HepG2 (cell line): ENCODE measurements around the gene IQCH. TPM values are rescaled to one million over a fixed set of nuclear protein-coding genes. Genes with fewer than 3 reads are reported as not detected.
A peak's percentile ranks its signal among the peaks of the same experiment; 100 is the strongest.

ENCODE experiments used
- CEBPG ChIP-seq: IDR thresholded peaks from 2 replicates; pipeline ENCODE4 v1.6.1; 2016
- HNF4G ChIP-seq, 2 experiments: sonication (generic) in 1 of 2; formaldehyde crosslinking in 1 of 2; IDR thresholded peaks; 2 replicates each; pipeline versions ENCODE4 v1.4.0 to v1.6.1; 2011 to 2020; ENCODE audit warnings: borderline replicate concordance in 2 of 2, low read depth in 2 of 2, mild to moderate bottlenecking in 2 of 2, low read length in 1 of 2, missing genetic modification reagents in 1 of 2, moderate library complexity in 1 of 2
- MIER3 ChIP-seq: IDR thresholded peaks from 2 replicates; pipeline ENCODE4 v1.6.1; 2016; ENCODE audit warnings: missing compliant biosample characterization, borderline replicate concordance
- MLLT10 ChIP-seq: sonication (generic); formaldehyde crosslinking; IDR thresholded peaks from 2 replicates; pipeline ENCODE4 v1.4.0; 2020; ENCODE audit warnings: missing genetic modification reagents
- MYC ChIP-seq: sonication (generic); formaldehyde crosslinking; IDR thresholded peaks from 2 replicates; pipeline ENCODE4 v1.9.0; 2021; ENCODE audit warnings: missing genetic modification reagents, borderline replicate concordance
- ONECUT2 ChIP-seq: sonication (generic); formaldehyde crosslinking; IDR thresholded peaks from 2 replicates; pipeline ENCODE4 v1.4.0; 2020; ENCODE audit warnings: missing genetic modification reagents
- PCBP1 ChIP-seq: fragments of 200-400 bp; formaldehyde crosslinking; IDR thresholded peaks from 2 replicates; pipeline ENCODE4 v1.6.1; 2017; ENCODE audit warnings: mild to moderate bottlenecking, low read depth, low read length, borderline replicate concordance
- ZIK1 ChIP-seq: sonication (generic); formaldehyde crosslinking; IDR thresholded peaks from 2 replicates; pipeline ENCODE4 v1.5.0; 2020; ENCODE audit warnings: mild to moderate bottlenecking, low read depth, missing genetic modification reagents, borderline replicate concordance
- ZMYM2 ChIP-seq: sonication (generic); formaldehyde crosslinking; IDR thresholded peaks from 2 replicates; pipeline ENCODE4 v1.8.0; 2022; ENCODE audit warnings: mild to moderate bottlenecking, missing genetic modification reagents
- ZNF33A ChIP-seq: sonication (generic); formaldehyde crosslinking; IDR thresholded peaks from 2 replicates; pipeline ENCODE4 v1.5.1; 2020; ENCODE audit warnings: missing genetic modification reagents, mild to moderate bottlenecking, moderate library complexity, borderline replicate concordance
- ZNF501 ChIP-seq: sonication (generic); formaldehyde crosslinking; IDR thresholded peaks from 2 replicates; pipeline ENCODE4 v1.5.1; 2020; ENCODE audit warnings: mild to moderate bottlenecking, moderate library complexity, missing genetic modification reagents
- ZNF672 ChIP-seq: sonication (generic); formaldehyde crosslinking; IDR thresholded peaks from 2 replicates; pipeline ENCODE4 v1.8.1; 2022; ENCODE audit warnings: missing genetic modification reagents
- ZNF780A ChIP-seq: sonication (generic); formaldehyde crosslinking; IDR thresholded peaks from 2 replicates; pipeline ENCODE4 v1.8.0; 2022; ENCODE audit warnings: mild to moderate bottlenecking, missing genetic modification reagents, moderate library complexity
- ZSCAN31 ChIP-seq: sonication (generic); formaldehyde crosslinking; IDR thresholded peaks from 2 replicates; pipeline ENCODE4 v1.5.0; 2020; ENCODE audit warnings: low read depth, mild to moderate bottlenecking, missing genetic modification reagents
- polyA plus RNA-seq, 8 experiments: library from polyadenylated mRNA; depleted of rRNA in 3 of 8; stranded (reverse) in 7 of 8; unstranded in 1 of 8; fragments of >200 nt; fragmentation: Illumina TruSeq in 4 of 8; extraction: Trizol in 4 of 8; gene quantifications; 2 replicates each; pipeline versions ENCODE4 v1.2.1 to v1.2.3, GENCODE V29; 2011 to 2016; ENCODE audit warnings: low read depth in 4 of 8, missing spikeins in 1 of 8, mixed read lengths in 1 of 8; ENCODE audit not compliant: insufficient read depth in 1 of 8
- total RNA-seq, 5 experiments: library from RNA; depleted of rRNA; stranded (reverse); fragments of >200 nt; fragmentation: Illumina TruSeq; extraction: Trizol; gene quantifications; 2 replicates each; pipeline ENCODE4 v1.2.3, GENCODE V29; 2016; ENCODE audit warnings: low read depth in 1 of 5
- TF ChIP-seq, protein P1 (sequence below): sonication (generic); formaldehyde crosslinking; conservative IDR thresholded peaks from 2 replicates; pipeline ENCODE4 v1.5.0; 2020; ENCODE audit warnings: missing genetic modification reagents
- TF ChIP-seq, protein P2 (sequence below): sonication (generic); formaldehyde crosslinking; IDR thresholded peaks from 2 replicates; pipeline ENCODE4 v1.8.0; 2022; ENCODE audit warnings: missing genetic modification reagents, low read depth, mild to moderate bottlenecking, borderline replicate concordance
- TF ChIP-seq, protein P3 (sequence below): sonication (generic); formaldehyde crosslinking; IDR thresholded peaks from 2 replicates; pipeline ENCODE4 v1.4.0; 2020; ENCODE audit warnings: missing genetic modification reagents
- TF ChIP-seq, protein P4 (sequence below): sonication (generic); formaldehyde crosslinking; IDR thresholded peaks from 2 replicates; pipeline ENCODE4 v1.4.0; 2020; ENCODE audit warnings: missing genetic modification reagents, mild to moderate bottlenecking, borderline replicate concordance
- TF ChIP-seq, protein P5 (sequence below): sonication (generic); formaldehyde crosslinking; IDR thresholded peaks from 2 replicates; pipeline ENCODE4 v1.4.0; 2020; ENCODE audit warnings: missing genetic modification reagents, mild to moderate bottlenecking, borderline replicate concordance

IQCH gene
- total and polyA plus RNA-seq, 2 of the 13 experiments (the other 11 are each of a cell fraction or from before 2014, with no cell fraction given) = 0.16 to 0.55 TPM

DNA sequence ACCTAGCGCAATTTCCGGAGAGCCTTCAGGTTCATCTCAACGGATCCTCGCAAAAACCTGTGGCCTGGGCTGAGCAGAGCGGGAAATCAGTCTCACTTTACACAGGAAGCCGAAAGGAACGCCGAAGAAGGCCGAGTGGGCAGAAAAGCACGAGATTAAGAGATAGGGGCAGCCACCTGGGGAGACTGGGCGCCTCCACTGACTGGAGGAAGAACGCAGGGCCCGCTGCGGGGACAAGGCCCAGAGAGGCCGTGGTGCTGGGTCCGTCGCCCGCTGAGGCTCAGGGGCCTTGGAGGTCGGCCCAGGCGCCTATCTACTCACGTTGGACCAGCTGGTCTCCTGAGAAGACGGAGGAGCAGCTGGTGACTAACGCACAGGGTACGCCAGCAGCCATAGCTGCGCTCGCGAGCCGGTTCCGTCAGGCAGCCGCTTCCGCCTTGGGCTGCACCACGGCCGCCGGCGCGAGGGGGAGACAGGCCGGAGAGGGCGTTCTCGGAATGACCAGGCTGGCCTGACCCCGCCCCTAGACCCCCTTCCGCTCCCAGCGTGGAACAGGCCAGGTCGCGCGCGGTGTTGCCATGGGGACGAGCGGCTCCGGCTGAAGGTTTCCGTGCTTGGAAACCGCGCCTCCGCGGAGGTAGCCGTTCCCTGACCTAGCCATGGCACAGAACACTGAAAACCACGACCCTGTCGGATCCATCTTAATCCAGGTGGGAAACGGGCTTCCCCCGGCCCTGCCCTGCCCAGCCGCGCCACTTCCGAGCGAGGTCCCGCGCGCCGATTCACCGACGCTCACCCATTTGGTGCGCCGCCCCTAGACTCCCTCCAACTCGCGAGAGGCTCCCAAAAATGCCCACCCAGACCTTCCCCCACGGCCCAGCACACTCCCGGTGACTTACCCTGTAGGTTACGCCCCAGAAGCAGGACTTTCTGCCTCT lies at the start of gene IQCH, which contains the start of gene AAGAB (continued):
- TF ChIP-seq, protein P1, sequence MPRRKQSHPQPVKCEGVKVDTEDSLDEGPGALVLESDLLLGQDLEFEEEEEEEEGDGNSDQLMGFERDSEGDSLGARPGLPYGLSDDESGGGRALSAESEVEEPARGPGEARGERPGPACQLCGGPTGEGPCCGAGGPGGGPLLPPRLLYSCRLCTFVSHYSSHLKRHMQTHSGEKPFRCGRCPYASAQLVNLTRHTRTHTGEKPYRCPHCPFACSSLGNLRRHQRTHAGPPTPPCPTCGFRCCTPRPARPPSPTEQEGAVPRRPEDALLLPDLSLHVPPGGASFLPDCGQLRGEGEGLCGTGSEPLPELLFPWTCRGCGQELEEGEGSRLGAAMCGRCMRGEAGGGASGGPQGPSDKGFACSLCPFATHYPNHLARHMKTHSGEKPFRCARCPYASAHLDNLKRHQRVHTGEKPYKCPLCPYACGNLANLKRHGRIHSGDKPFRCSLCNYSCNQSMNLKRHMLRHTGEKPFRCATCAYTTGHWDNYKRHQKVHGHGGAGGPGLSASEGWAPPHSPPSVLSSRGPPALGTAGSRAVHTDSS (CRISPR knock-in tag) = no peak
- TF ChIP-seq ZNF780A (CRISPR knock-in tag) = no peak
- TF ChIP-seq, protein P2, sequence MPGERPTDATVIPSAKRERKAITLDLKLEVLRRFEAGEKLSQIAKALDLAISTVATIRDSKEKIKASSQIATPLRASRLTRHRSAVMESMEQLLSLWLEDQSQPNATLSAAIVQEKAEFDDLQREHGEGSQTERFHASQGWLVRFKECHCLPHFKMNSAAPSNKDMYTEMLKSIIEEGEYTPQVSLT = no peak
- TF ChIP-seq ZIK1 = peak; percentile 76; the same call in 1 of the 2 replicates
- peak; percentile 96 for TF ChIP-seq ZNF501 (CRISPR knock-in tag)
- peak; percentile 88 for TF ChIP-seq ZSCAN31 (CRISPR knock-in tag)
- TF ChIP-seq PCBP1 = peak; percentile 99
- no peak for TF ChIP-seq CEBPG (CRISPR knock-in tag)
- no peak for TF ChIP-seq ZNF672 (CRISPR knock-in tag)
- TF ChIP-seq MYC (CRISPR knock-in tag) = peak; percentile 77
- TF ChIP-seq, protein P3, sequence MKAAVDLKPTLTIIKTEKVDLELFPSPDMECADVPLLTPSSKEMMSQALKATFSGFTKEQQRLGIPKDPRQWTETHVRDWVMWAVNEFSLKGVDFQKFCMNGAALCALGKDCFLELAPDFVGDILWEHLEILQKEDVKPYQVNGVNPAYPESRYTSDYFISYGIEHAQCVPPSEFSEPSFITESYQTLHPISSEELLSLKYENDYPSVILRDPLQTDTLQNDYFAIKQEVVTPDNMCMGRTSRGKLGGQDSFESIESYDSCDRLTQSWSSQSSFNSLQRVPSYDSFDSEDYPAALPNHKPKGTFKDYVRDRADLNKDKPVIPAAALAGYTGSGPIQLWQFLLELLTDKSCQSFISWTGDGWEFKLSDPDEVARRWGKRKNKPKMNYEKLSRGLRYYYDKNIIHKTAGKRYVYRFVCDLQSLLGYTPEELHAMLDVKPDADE (CRISPR knock-in tag) = 0 out of 2 replicates have a peak, but pooled peaks have one; percentile 5
- no peak for TF ChIP-seq MLLT10 (CRISPR knock-in tag)
- no peak for TF ChIP-seq ZNF33A (CRISPR knock-in tag)
- TF ChIP-seq ONECUT2 (CRISPR knock-in tag) = no peak
- TF ChIP-seq, protein P4, sequence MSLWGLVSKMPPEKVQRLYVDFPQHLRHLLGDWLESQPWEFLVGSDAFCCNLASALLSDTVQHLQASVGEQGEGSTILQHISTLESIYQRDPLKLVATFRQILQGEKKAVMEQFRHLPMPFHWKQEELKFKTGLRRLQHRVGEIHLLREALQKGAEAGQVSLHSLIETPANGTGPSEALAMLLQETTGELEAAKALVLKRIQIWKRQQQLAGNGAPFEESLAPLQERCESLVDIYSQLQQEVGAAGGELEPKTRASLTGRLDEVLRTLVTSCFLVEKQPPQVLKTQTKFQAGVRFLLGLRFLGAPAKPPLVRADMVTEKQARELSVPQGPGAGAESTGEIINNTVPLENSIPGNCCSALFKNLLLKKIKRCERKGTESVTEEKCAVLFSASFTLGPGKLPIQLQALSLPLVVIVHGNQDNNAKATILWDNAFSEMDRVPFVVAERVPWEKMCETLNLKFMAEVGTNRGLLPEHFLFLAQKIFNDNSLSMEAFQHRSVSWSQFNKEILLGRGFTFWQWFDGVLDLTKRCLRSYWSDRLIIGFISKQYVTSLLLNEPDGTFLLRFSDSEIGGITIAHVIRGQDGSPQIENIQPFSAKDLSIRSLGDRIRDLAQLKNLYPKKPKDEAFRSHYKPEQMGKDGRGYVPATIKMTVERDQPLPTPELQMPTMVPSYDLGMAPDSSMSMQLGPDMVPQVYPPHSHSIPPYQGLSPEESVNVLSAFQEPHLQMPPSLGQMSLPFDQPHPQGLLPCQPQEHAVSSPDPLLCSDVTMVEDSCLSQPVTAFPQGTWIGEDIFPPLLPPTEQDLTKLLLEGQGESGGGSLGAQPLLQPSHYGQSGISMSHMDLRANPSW (CRISPR knock-in tag) = peak; percentile 53; the same call in 1 of the 2 replicates
- TF ChIP-seq ZMYM2 (CRISPR knock-in tag) = no peak
- TF ChIP-seq HNF4G (IDR thresholded peaks at IDR 0.05; ENCODE audit: borderline replicate concordance, low read depth, low read length) = 0 out of 2 replicates have a peak, but pooled peaks have one; percentile 10
- TF ChIP-seq HNF4G (CRISPR knock-in tag; IDR thresholded peaks at IDR 0.05; ENCODE audit: borderline replicate concordance, low read depth) = peak; percentile 39; the same call in 1 of the 2 replicates
- TF ChIP-seq, protein P5, sequence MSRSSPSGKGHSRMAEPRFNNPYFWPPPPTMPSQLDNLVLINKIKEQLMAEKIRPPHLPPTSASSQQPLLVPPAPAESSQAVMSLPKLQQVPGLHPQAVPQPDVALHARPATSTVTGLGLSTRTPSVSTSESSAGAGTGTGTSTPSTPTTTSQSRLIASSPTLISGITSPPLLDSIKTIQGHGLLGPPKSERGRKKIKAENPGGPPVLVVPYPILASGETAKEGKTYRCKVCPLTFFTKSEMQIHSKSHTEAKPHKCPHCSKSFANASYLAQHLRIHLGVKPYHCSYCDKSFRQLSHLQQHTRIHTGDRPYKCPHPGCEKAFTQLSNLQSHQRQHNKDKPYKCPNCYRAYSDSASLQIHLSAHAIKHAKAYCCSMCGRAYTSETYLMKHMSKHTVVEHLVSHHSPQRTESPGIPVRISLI = no peak
- peak; percentile 73; the same call in 1 of the 2 replicates for TF ChIP-seq MIER3 (CRISPR knock-in tag)
